ENCODE data around the gene PRADC1.

The PRADC1 gene

GRCh38 chr2:73255907-73256617, 23.0 kb upstream of the PRADC1 start:
- no peak for DNase-seq (ENCODE audit: low read depth in 1 of 2, low spot score in 1 of 2)
- in situ Hi-C loops (cut with HindIII; ENCODE audit: low pct_unique_long_range_greater_than_20kb, low sequenced_read_pairs) = no loop called here
- TF ChIP-seq JUND (IDR thresholded peaks at IDR 0.05; ENCODE audit: low read depth) = no peak

- in situ Hi-C loops (cut with HindIII; ENCODE audit: low pct_unique_long_range_greater_than_20kb, low sequenced_read_pairs) = no loop called here
- TF ChIP-seq JUND (IDR thresholded peaks at IDR 0.05; ENCODE audit: low read depth) = no peak
- no peak for DNase-seq (ENCODE audit: low read depth in 1 of 2, low spot score in 1 of 2)
Measured at GRCh38 chr2:73255007-73255644, 22.1 kb upstream of the PRADC1 start.

- in situ Hi-C loops (cut with HindIII; ENCODE audit: low pct_unique_long_range_greater_than_20kb, low sequenced_read_pairs) = no loop called here
- DNase-seq (ENCODE audit: low read depth in 1 of 2, low spot score in 1 of 2) = no peak
- no peak for TF ChIP-seq JUND (IDR thresholded peaks at IDR 0.05; ENCODE audit: low read depth)
Measured at GRCh38 chr2:73254343-73255006, 21.4 kb upstream of the PRADC1 start.

DNA sequence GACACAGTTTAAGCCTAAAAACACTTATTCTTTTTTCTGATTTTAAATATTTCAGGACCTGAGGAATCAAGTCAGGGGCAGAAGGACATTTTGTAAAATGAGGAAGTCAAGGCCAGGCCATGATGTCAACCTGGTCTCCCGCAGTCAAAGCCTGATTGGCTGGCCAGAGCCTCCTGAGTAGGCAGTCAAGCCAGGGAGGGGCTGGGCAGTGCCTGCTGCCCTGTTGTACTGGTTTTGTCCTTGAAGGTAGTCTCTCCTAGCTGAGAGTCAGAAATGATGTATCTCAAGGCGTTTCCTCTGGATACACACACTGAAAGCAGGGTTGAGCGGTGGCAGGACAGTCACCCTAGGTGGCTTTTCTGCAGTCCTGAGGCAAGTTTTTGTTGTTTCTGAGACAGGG, 20.9 kb upstream of the PRADC1 start:
- TF ChIP-seq JUND (IDR thresholded peaks at IDR 0.05; ENCODE audit: low read depth) = no peak
- in situ Hi-C loops (cut with HindIII; ENCODE audit: low pct_unique_long_range_greater_than_20kb, low sequenced_read_pairs) = no loop called here
- peak; percentile 35 to 50 for DNase-seq (ENCODE audit: low read depth in 1 of 2, low spot score in 1 of 2)

DNA sequence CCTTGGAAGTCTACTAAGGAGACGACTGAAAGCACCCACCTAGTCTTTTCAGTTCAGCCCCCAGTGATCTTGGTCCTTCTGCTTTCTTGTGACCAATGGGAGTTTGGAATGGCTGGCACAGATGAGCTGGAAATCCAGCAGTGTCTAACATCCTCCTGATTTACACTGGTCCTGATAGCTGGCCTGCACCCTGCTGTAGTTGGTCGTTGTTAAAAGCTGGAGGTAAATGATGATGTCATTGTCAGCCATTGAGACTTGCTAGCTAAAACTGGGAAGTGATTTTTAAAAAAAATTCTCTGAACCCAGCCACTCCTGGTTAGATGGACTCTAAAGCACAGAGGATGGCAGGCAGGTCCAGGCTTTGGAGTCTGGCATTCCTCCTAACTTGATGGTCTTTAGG, 20.4 kb upstream of the PRADC1 start:
- in situ Hi-C loops (cut with HindIII; ENCODE audit: low pct_unique_long_range_greater_than_20kb, low sequenced_read_pairs) = no loop called here
- no peak for TF ChIP-seq JUND (IDR thresholded peaks at IDR 0.05; ENCODE audit: low read depth)
- DNase-seq (ENCODE audit: low read depth in 1 of 2, low spot score in 1 of 2) = no peak

GRCh38 chr2:73252238-73253027, 19.4 kb upstream of the PRADC1 start:
- no peak for DNase-seq (ENCODE audit: low read depth in 1 of 2, low spot score in 1 of 2)
- no peak for TF ChIP-seq JUND (IDR thresholded peaks at IDR 0.05; ENCODE audit: low read depth)
- in situ Hi-C loops (cut with HindIII; ENCODE audit: low pct_unique_long_range_greater_than_20kb, low sequenced_read_pairs) = no loop called here

DNA sequence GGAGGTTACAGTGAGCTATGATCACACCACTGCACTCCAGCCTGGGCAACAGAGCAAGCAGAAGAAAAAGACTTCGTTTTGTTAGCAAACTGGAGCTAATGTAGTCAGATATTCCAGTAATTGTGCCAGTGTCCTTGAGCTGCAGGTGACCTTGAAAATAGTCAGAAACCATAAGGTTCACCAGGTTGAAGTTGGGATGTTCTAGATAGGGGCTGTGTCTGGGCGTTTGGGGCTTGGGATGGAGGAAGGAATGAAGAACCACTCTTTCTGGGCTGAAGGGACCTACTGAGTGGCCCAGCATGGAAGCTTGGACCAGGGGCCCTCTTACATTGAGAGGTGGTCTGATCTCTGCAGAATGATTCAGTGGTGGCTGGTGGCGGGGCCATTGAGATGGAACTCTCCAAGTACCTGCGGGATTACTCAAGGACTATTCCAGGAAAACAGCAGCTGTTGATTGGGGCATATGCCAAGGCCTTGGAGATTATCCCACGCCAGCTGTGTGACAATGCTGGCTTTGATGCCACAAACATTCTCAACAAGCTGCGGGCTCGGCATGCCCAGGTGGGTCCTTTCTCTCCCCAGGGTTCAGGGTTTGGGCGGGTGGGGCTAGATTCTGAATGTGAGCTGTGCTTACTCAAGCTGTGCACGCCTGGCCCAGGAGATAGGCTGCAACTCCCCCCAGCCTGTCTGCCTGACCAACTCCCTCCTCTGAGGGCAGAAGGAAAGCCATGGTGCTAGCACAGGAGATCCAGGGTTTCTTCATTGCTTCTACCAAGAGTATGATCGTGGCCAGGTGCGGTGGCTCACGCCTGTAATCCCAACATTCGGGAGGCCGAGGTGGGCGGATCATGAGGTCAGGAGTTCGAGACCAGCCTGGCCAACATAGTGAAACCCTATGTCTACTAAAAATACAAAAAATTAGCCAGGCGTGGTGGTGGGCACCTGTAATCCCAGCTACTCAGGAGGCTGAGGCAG, 18.1 kb upstream of the PRADC1 start:
- DNase-seq (ENCODE audit: low read depth in 1 of 2, low spot score in 1 of 2) = no peak
- no peak for TF ChIP-seq JUND (IDR thresholded peaks at IDR 0.05; ENCODE audit: low read depth)
- in situ Hi-C loops (cut with HindIII; ENCODE audit: low pct_unique_long_range_greater_than_20kb, low sequenced_read_pairs) = no loop called here

- no peak for TF ChIP-seq JUND (IDR thresholded peaks at IDR 0.05; ENCODE audit: low read depth)
- no peak for DNase-seq (ENCODE audit: low read depth in 1 of 2, low spot score in 1 of 2)
- in situ Hi-C loops (cut with HindIII; ENCODE audit: low pct_unique_long_range_greater_than_20kb, low sequenced_read_pairs) = no loop called here
Measured at GRCh38 chr2:73249636-73250035, 16.6 kb upstream of the PRADC1 start.

GRCh38 chr2:73246850-73247249, 13.8 kb upstream of the PRADC1 start:
- in situ Hi-C loops (cut with HindIII; ENCODE audit: low pct_unique_long_range_greater_than_20kb, low sequenced_read_pairs) = no loop called here
- no peak for TF ChIP-seq JUND (IDR thresholded peaks at IDR 0.05; ENCODE audit: low read depth)

DNA sequence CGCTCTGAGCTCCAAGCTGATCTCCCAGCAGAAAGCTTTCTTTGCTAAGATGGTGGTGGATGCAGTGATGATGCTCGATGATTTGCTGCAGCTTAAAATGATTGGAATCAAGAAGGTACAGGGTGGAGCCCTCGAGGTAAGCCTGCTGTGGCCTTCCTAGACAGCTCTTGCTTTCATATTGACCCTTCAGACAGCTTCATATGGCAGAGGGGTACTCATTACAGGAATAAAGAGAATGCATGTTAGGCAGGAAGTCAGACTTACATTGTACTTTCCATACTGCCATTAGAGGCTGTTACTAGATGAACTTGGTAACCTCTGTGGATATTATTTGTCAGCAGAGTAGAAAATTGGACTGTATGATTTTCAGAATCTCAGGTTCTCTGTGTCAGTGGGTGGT, 11.5 kb upstream of the PRADC1 start:
- TF ChIP-seq JUND (IDR thresholded peaks at IDR 0.05; ENCODE audit: low read depth) = no peak
- in situ Hi-C loops (cut with HindIII; ENCODE audit: low pct_unique_long_range_greater_than_20kb, low sequenced_read_pairs) = no loop called here

More at GRCh38 chr2:73246850-73247249, 13.8 kb upstream of the PRADC1 start:
- no peak for DNase-seq (ENCODE audit: low read depth in 1 of 2, low spot score in 1 of 2)

GRCh38 chr2:73243884-73244570, 11.0 kb upstream of the PRADC1 start:
- peak in 1 of 2 experiments; percentile 68 for DNase-seq (ENCODE audit: low read depth in 1 of 2, low spot score in 1 of 2)
- in situ Hi-C loops (cut with HindIII; ENCODE audit: low pct_unique_long_range_greater_than_20kb, low sequenced_read_pairs) = no loop called here
- TF ChIP-seq JUND (IDR thresholded peaks at IDR 0.05; ENCODE audit: low read depth) = no peak

More for the DNA sequence above, 11.5 kb upstream of the PRADC1 start:
- no peak for DNase-seq (ENCODE audit: low read depth in 1 of 2, low spot score in 1 of 2)
